ENCODE data around the gene DLL3.

Gene DLL3

GRCh38 chr19:39554701-39555311, 56.1 kb downstream of the DLL3 start:
- no peak for DNase-seq (ENCODE audit: low read depth, low spot score)

- DNase-seq (ENCODE audit: low read depth, low spot score): no peak
These were observed 57.1 kb downstream of the DLL3 start for GRCh38 chr19:39555883-39556282.
